Right lobe of liver (tissue), 6 donors: ENCODE measurements around the gene USP5. TPM values are rescaled to one million over a fixed set of nuclear protein-coding genes. Genes with fewer than 3 reads are reported as not detected.

ENCODE experiments used
- ATAC-seq, 4 donors: fragments of 200-7000 bp; cut with Tn5 transposase; one replicate each; pipeline ENCODE4 v1.9.1; 2020; ENCODE audit warnings: mild to moderate bottlenecking in 4 of 4, moderate library complexity in 4 of 4
- DNase-seq, 3 donors: peaks; one replicate each; pipeline ENCODE4 v3.0.0-alpha.2; 2020
- H3K27ac ChIP-seq, 3 donors: fragments of 200-600 bp; one replicate each; pipeline ENCODE4 v1.8.0; 2022
- H3K27me3 ChIP-seq, 2 donors: fragments of 200-600 bp; one replicate each; pipeline ENCODE4 v1.8.0; 2022
- H3K36me3 ChIP-seq, 4 donors: fragments of 200-600 bp; sonication (generic) in 1 of 4; one replicate each; pipeline versions ENCODE4 v1.5.1 to v1.8.0; 2017 to 2022; ENCODE audit warnings: control low read depth in 1 of 4
- H3K4me1 ChIP-seq, 4 donors: fragments of 200-600 bp; sonication (generic) in 1 of 4; one replicate each; pipeline versions ENCODE4 v1.5.1 to v1.8.0; 2017 to 2022; ENCODE audit warnings: control low read depth in 1 of 4
- H3K4me3 ChIP-seq, 3 donors: fragments of 200-600 bp; one replicate each; pipeline ENCODE4 v1.8.0; 2022
- H3K9me3 ChIP-seq, 4 donors: fragments of 200-600 bp; sonication (generic) in 1 of 4; one replicate each; pipeline versions ENCODE4 v1.5.1 to v1.8.0; 2017 to 2022; ENCODE audit warnings: control low read depth in 1 of 4
- CTCF ChIP-seq, 4 donors: fragments of 200-600 bp in 3 of 4; fragments of 450-650 bp in 1 of 4; IDR thresholded peaks; one replicate each; pipeline versions ENCODE4 v1.5.1 to v1.8.0; 2016 to 2022; ENCODE audit warnings: antibody characterized with exemption in 4 of 4, mild to moderate bottlenecking in 2 of 4
- POLR2A ChIP-seq: fragments of 450-650 bp; IDR thresholded peaks from one replicate; pipeline ENCODE4 v1.6.1; 2017; ENCODE audit warnings: antibody characterized with exemption, mild to moderate bottlenecking
- WGBS: methylation state at CpG from one replicate; pipeline ENCODE4 v1.1.6; 2018; ENCODE audit warnings: low coverage, low lambda C conversion rate; ENCODE audit not compliant: insufficient coverage; ENCODE audit errors: missing lambda C conversion rate; 5-methylcytosine and 5-hydroxymethylcytosine counted together
- intact Hi-C, 2 donors: fragments of 100-400 bp; cut with DNase I; formaldehyde crosslinking; loops; one replicate each; pipeline versions ENCODE4 v1.11.2 to v1.14.1; 2022
- total RNA-seq, 6 experiments: library from RNA; depleted of rRNA in 2 of 6; stranded (reverse); fragments of >200 nt in 2 of 6; fragmentation: NEBNext Ultra II Directional in 3 of 6; extraction: Animal tissue kit (Norgen Biotek cat#: 25700) in 3 of 6; gene quantifications; one replicate each; pipeline versions ENCODE4 v1.1.0 to v1.2.4, GENCODE V29; 2016 to 2023
- donor health status: DM: no; HTN: yes; CAD: no.
- donor health status: DM: no; HTN: no; CAD: no.
- donor health status: DM: no; HTN: no; CAD: no.
- donor health status: DM: no; HTN: yes; CAD: no.
- donor health status: DM: no; HTN: yes; CAD: no.

USP5 gene
- total RNA-seq, 6 experiments from 2014 or later = 38.2 to 59.5 (median 42.6) TPM

DNA sequence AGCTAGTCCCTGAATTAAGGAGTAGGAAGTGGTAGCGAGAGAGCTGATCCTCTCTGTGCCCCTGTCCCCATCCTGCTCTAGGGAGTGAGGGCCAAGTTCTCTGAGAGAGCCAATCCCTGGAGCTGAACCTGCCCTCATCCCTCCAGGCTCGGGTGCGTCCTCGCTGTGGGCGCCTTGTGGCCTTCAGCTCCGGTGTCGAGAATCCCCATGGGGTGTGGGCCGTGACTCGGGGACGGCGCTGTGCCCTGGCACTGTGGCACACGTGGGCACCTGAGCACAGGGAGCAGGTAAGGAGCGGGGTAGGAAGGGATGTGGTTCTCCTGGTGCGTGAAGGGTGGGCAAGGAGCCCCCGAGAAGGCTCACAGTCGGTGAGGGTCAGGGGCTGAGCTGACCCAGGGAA is 13.1 kb upstream of the USP5 start:
- ATAC-seq (no peak), DNase-seq (no peak)
- H3K36me3 ChIP-seq = no peaks in the 10 kb centered on the region
- no peaks in the 10 kb centered on the region for H3K27me3 ChIP-seq
- H3K9me3 ChIP-seq = no peaks in the 10 kb centered on the region
- intact Hi-C loops = loop anchor here in 1 of 2 donors (5.0 to 10.0 kb wide), 2 partner anchors 107 to 214 kb away; no protein-coding TSS in a partner anchor
- no peak overlapping the region for H3K4me3 ChIP-seq
- H3K4me1 ChIP-seq = no peaks in the 10 kb centered on the region
- H3K27ac ChIP-seq = no peak overlapping the region
- 85% methylated on average over 11 of the region's 16 CpGs for WGBS
- TF ChIP-seq CTCF (IDR thresholded peaks at IDR 0.05) (no peak), POLR2A (no peak)

- no peaks in the 10 kb centered on the region for H3K27me3 ChIP-seq
- DNase-seq (no peak), ATAC-seq (no peak)
- no CpG with 5 or more reads among the region's 10 CpGs for WGBS
- H3K4me1 ChIP-seq = no peaks in the 10 kb centered on the region
- intact Hi-C loops = loop anchor here in 1 of 2 donors (5.0 to 10.0 kb wide), 2 partner anchors 107 to 215 kb away; no protein-coding TSS in a partner anchor
- H3K9me3 ChIP-seq = no peaks in the 10 kb centered on the region
- H3K36me3 ChIP-seq = no peaks in the 10 kb centered on the region
- no peak overlapping the region for H3K4me3 ChIP-seq
- TF ChIP-seq POLR2A = no peak
- no peak for TF ChIP-seq CTCF (IDR thresholded peaks at IDR 0.05)
- H3K27ac ChIP-seq = no peak overlapping the region
Measured at GRCh38 chr12:6839482-6840201, 12.3 kb upstream of the USP5 start.

DNA sequence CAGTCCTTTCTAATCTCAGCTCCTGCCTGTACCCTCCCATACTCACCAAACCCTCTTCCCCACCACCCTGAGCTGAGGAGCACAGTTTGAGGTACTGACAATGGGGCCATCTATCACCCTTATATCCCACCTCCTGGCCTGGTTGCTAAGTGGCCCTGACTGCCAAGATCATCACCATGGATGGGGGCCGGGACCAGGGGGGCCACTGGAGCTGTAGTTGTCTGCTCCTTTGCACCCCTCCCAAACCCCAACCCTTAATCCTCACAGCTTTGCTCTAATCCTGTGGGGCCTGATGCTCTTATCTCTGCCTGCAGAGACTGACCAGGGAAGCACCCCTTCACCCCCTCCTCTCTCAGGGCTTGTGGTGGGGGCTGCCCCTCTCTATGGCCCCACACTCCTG is 11.6 kb upstream of the USP5 start:
- Histone ChIP-seq H3K4me1 (no peaks in the 10 kb centered on the region), H3K9me3 (no peaks in the 10 kb centered on the region), H3K36me3 (no peaks in the 10 kb centered on the region), H3K27ac (no peak overlapping the region), H3K4me3 (no peak overlapping the region), H3K27me3 (no peaks in the 10 kb centered on the region)
- ATAC-seq = no peak
- TF ChIP-seq POLR2A (no peak), CTCF (IDR thresholded peaks at IDR 0.05) (no peak)
- no peak for DNase-seq
- intact Hi-C loops = no loop called here
- WGBS = 50% methylated on average over 1 of the region's 1 CpG

DNA sequence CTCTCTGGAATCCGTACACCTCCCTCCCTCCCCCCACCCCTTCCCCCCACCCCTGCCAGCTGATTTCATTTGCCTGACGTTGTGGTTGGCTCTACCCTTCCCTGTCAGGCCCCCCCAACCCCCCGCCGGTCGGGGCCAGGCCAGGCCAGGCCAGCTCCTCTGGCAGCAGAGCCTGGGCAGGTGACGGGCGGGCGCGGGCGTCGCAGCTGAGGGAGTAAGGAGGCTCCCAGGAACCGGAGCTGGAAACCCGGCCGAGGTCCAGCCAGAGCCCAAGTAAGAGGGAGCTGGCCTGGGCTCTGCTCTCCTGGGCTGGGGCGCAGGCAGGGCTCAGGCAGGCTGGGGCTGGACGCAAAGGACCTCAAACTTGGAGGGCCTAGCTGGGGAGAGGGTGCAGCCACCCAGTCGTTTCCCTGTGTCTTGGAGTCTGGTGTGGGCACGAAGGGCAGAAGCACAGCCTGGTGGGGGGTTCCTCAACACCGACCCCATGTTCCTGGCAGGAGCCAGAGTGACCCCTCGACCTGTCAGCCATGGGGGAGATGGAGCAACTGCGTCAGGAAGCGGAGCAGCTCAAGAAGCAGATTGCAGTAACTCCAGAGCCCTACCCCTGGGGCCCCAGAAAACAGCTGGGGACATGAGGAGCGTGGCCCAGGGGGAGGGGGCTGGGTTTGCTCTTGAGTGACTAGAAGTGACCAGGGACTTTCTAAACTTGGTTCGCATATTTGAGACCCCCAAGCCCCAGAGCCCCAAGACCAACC is 11.0 kb upstream of the USP5 start, which contains the start of gene GNB3:
Gene GNB3 (plus strand): TSS at position 165 of the 755 bp plus-strand sequence. CDS start 363 bp downstream, at position 528.
- Histone ChIP-seq H3K36me3 (no peaks in the 10 kb centered on the region), H3K4me3 (no peak within 1 kb of the TSS), H3K4me1 (no peaks in the 10 kb centered on the region), H3K27ac (no peak within 1 kb of the TSS), H3K27me3 (no peaks in the 10 kb centered on the region), H3K9me3 (no peaks in the 10 kb centered on the region)
- DNase-seq (no peak), ATAC-seq (no peak)
- TF ChIP-seq CTCF (IDR thresholded peaks at IDR 0.05) (no peak), POLR2A (no peak)
- WGBS = 64% methylated on average over 9 of the region's 24 CpGs
- intact Hi-C loops = no loop called here
